ENCODE measurements around the gene MREG.

- no peak for TF ChIP-seq EZH2 (IDR thresholded peaks at IDR 0.05; ENCODE audit: low read depth)
- TF ChIP-seq CTCF (conservative IDR thresholded peaks at IDR 0.05): no peak
Measured at GRCh38 chr2:215919624-215920243, 93.6 kb downstream of the MREG start.

Measured in PC-9 (cell line).